H1 (cell line): ENCODE measurements around the gene LRP5. TPM values are rescaled to one million over a fixed set of nuclear protein-coding genes. Genes with fewer than 3 reads are reported as not detected.

Experiments
- CTCF ChIA-PET: fragments of 300-600 bp; sonication (Branson Sonifier 250); formaldehyde crosslinking; loops from one replicate; lab custom pipeline; 2021; ENCODE audit not compliant: partially characterized antibody; lab: Charles Lee
- POLR2A ChIA-PET: fragments of 300-600 bp; sonication (Branson Sonifier 250); formaldehyde crosslinking; loops from one replicate; lab custom pipeline; 2021; ENCODE audit warnings: inconsistent platforms; ENCODE audit not compliant: partially characterized antibody; lab: Charles Lee
- DNase-seq, 2 experiments: peaks; one replicate each; pipeline versions ENCODE4 v3.0.0 to v3.0.0-alpha.2; 2010 to 2022; ENCODE audit warnings: low spot score in 2 of 2, low read depth in 1 of 2, mixed read lengths in 1 of 2
- FAIRE-seq: peaks from 2 replicates; lab custom pipeline; 2011; peaks lifted over from hg19 to GRCh38; lab: Jason Lieb, UNC
- H2AFZ ChIP-seq: 2 replicates; pipeline ENCODE4 v1.8.1; 2012; ENCODE audit warnings: low read length, inconsistent platforms
- H2AK5ac ChIP-seq: 2 replicates; pipeline ENCODE4 v1.6.1; 2013; ENCODE audit warnings: low read depth, low read length
- H2BK120ac ChIP-seq: replicated peaks from 2 replicates; pipeline ENCODE3; 2013; ENCODE audit warnings: low read depth, low read length, inconsistent platforms
- H2BK12ac ChIP-seq: 2 replicates; pipeline ENCODE4 v1.6.1; 2013; ENCODE audit warnings: low read depth, low read length
- H2BK15ac ChIP-seq: 2 replicates; pipeline ENCODE4 v1.6.1; 2013; ENCODE audit warnings: low read length
- H2BK20ac ChIP-seq: 2 replicates; pipeline ENCODE4 v1.6.1; 2013; ENCODE audit warnings: low read length
- H2BK5ac ChIP-seq: 2 replicates; pipeline ENCODE4 v1.6.1; 2013; ENCODE audit warnings: low read depth, low read length
- H3K14ac ChIP-seq: 2 replicates; pipeline ENCODE4 v1.6.1; 2013; ENCODE audit warnings: inconsistent platforms; ENCODE audit not compliant: insufficient read length
- H3K18ac ChIP-seq: 2 replicates; pipeline ENCODE4 v1.6.1; 2013; ENCODE audit warnings: low read length; ENCODE audit errors: extremely low read depth
- H3K23ac ChIP-seq: 2 replicates; pipeline ENCODE4 v1.6.1; 2013; ENCODE audit warnings: inconsistent platforms; ENCODE audit not compliant: insufficient read length
- H3K23me2 ChIP-seq: 2 replicates; pipeline ENCODE4 v1.6.1; 2013; ENCODE audit warnings: low read depth, low read length
- H3K27ac ChIP-seq: 2 replicates; pipeline ENCODE4 v1.6.1; 2011; ENCODE audit warnings: low read depth, low read length, inconsistent platforms
- H3K27me3 ChIP-seq, 4 experiments: replicated peaks in 1 of 4; 1 replicate in 1 of 4; 2 replicates in 3 of 4; pipeline versions ENCODE4 v1.6.1 to v1.8.1; 2011 to 2013; ENCODE audit warnings: low read length in 3 of 4, mild to moderate bottlenecking in 3 of 4, inconsistent platforms in 2 of 4, mixed read lengths in 2 of 4, moderate library complexity in 1 of 4; ENCODE audit not compliant: control insufficient read depth in 3 of 4, insufficient read depth in 3 of 4; ENCODE audit errors: extremely low read depth in 1 of 4
- H3K36me3 ChIP-seq, 4 experiments: 2 replicates each; pipeline versions ENCODE4 v1.6.1 to v1.8.1; 2011 to 2013; ENCODE audit warnings: mild to moderate bottlenecking in 4 of 4, low read length in 3 of 4, moderate library complexity in 2 of 4, control low read depth in 1 of 4, inconsistent platforms in 1 of 4; ENCODE audit not compliant: insufficient read depth in 4 of 4, control insufficient read depth in 2 of 4
- H3K4ac ChIP-seq: replicated peaks from 2 replicates; pipeline ENCODE3; 2013; ENCODE audit warnings: low read length, low read depth, mixed read lengths, inconsistent platforms; ENCODE audit not compliant: insufficient read length
- H3K4me1 ChIP-seq, 4 experiments: replicated peaks in 1 of 4; 1 replicate in 1 of 4; 2 replicates in 3 of 4; pipeline versions ENCODE4 v1.6.1 to v1.8.1; 2011 to 2013; ENCODE audit warnings: low read length in 3 of 4, inconsistent platforms in 2 of 4, mixed read lengths in 1 of 4; ENCODE audit not compliant: insufficient read depth in 4 of 4, control insufficient read depth in 3 of 4
- H3K4me2 ChIP-seq, 2 experiments: 2 replicates each; pipeline versions ENCODE4 v1.6.1 to v1.8.1; 2011 to 2013; ENCODE audit warnings: low read depth in 2 of 2, low read length in 2 of 2, control low read depth in 1 of 2, inconsistent platforms in 1 of 2, mild to moderate bottlenecking in 1 of 2; ENCODE audit not compliant: insufficient read depth in 1 of 2
- H3K4me3 ChIP-seq, 4 experiments: fragments of 200-600, 300-600 bp in 1 of 4; sonication (generic), shearing (Covaris generic), sonication (Bioruptor Twin) in 1 of 4; 2 replicates each; pipeline versions ENCODE4 v1.5.1 to v1.8.1; 2011 to 2016; ENCODE audit warnings: low read length in 4 of 4, low read depth in 3 of 4, control low read depth in 2 of 4, inconsistent platforms in 2 of 4, mild to moderate bottlenecking in 2 of 4, mixed read lengths in 1 of 4, moderate library complexity in 1 of 4; ENCODE audit not compliant: insufficient read depth in 2 of 4; ENCODE audit errors: extremely low read depth in 1 of 4
- H3K56ac ChIP-seq: replicated peaks from 2 replicates; pipeline ENCODE3; 2013; ENCODE audit warnings: low read depth, mild to moderate bottlenecking, mixed read lengths, low read length, inconsistent platforms; ENCODE audit not compliant: insufficient read length
- H3K79me1 ChIP-seq: 2 replicates; pipeline ENCODE4 v1.6.1; 2013; ENCODE audit warnings: low read depth, low read length, control low read depth
- H3K79me2 ChIP-seq, 2 experiments: 2 replicates each; pipeline versions ENCODE4 v1.6.1 to v1.8.1; 2012 to 2013; ENCODE audit warnings: low read length in 2 of 2, mild to moderate bottlenecking in 2 of 2, inconsistent platforms in 1 of 2; ENCODE audit not compliant: insufficient read depth in 2 of 2, control insufficient read depth in 1 of 2
- H3K9ac ChIP-seq, 4 experiments: replicated peaks in 1 of 4; 1 replicate in 1 of 4; 2 replicates in 3 of 4; pipeline versions ENCODE4 v1.6.1 to v1.8.1; 2011 to 2013; ENCODE audit warnings: low read depth in 3 of 4, low read length in 3 of 4, control low read depth in 2 of 4, mild to moderate bottlenecking in 2 of 4, moderate library complexity in 2 of 4, inconsistent platforms in 1 of 4; ENCODE audit errors: extremely low read depth in 1 of 4
- H3K9me3 ChIP-seq, 2 experiments: 2 replicates each; pipeline versions ENCODE4 v1.6.1 to v1.8.1; 2012 to 2013; ENCODE audit warnings: mild to moderate bottlenecking in 2 of 2, moderate library complexity in 2 of 2, control low read depth in 1 of 2, inconsistent platforms in 1 of 2, low read depth in 1 of 2, low read length in 1 of 2, mixed read lengths in 1 of 2; ENCODE audit not compliant: insufficient read depth in 2 of 2
- H4K20me1 ChIP-seq, 2 experiments: replicated peaks in 1 of 2; 2 replicates each; pipeline versions ENCODE3 to v1.8.1; 2011 to 2013; ENCODE audit warnings: inconsistent platforms in 2 of 2, low read length in 2 of 2, mild to moderate bottlenecking in 1 of 2; ENCODE audit not compliant: insufficient read depth in 2 of 2, control insufficient read depth in 1 of 2
- H4K5ac ChIP-seq: 2 replicates; pipeline ENCODE4 v1.6.1; 2013; ENCODE audit warnings: low read length, low read depth, mixed read lengths, inconsistent platforms; ENCODE audit not compliant: insufficient read length
- H4K8ac ChIP-seq: 2 replicates; pipeline ENCODE4 v1.8.0; 2013; ENCODE audit warnings: mild to moderate bottlenecking, moderate library complexity, low read length, inconsistent platforms; ENCODE audit not compliant: insufficient read depth; ENCODE audit errors: extremely low read depth
- H4K91ac ChIP-seq: replicated peaks from 2 replicates; pipeline ENCODE3; 2013; ENCODE audit warnings: low read length, mixed read lengths, inconsistent platforms; ENCODE audit not compliant: insufficient read length
- BACH1 ChIP-seq: IDR thresholded peaks from 2 replicates; pipeline ENCODE4 v1.6.1; 2012; ENCODE audit warnings: low read length, improper control_type of control experiment
- KDM1A ChIP-seq: fragments of 200-600, 300-600 bp; sonication (generic); IDR thresholded peaks from 2 replicates; pipeline ENCODE4 v1.7.1; 2016; ENCODE audit warnings: mild to moderate bottlenecking, low read length, borderline replicate concordance
- SRF ChIP-seq: IDR thresholded peaks from 2 replicates; pipeline ENCODE4 v1.6.1; 2011; ENCODE audit warnings: mild to moderate bottlenecking, low read depth, low read length, moderate library complexity
- WGBS, 2 experiments: shearing (Covaris generic) in 1 of 2; methylation state at CpG; one replicate each; pipeline versions ENCODE4 v1.1.6 to v1.1.7; 2013 to 2015; ENCODE audit warnings: low lambda C conversion rate in 2 of 2, mixed read lengths in 2 of 2, inconsistent platforms in 1 of 2, low coverage in 1 of 2, missing lambda C conversion rate in 1 of 2; ENCODE audit not compliant: insufficient replicate concordance in 2 of 2, insufficient coverage in 1 of 2, insufficient read length in 1 of 2; ENCODE audit errors: extremely low coverage in 1 of 2, missing lambda C conversion rate in 1 of 2; 5-methylcytosine and 5-hydroxymethylcytosine counted together
- polyA plus RNA-seq, 7 experiments: library from polyadenylated mRNA; depleted of rRNA in 3 of 7; stranded (reverse) in 5 of 7; unstranded in 2 of 7; fragments of >200 nt in 5 of 7; fragments of 200-250 nt in 2 of 7; gene quantifications; 1 replicate in 5 of 7; 2 replicates in 1 of 7; 4 replicates in 1 of 7; pipeline versions ENCODE4 v1.2.1 to v1.2.3, GENCODE V29; 2011 to 2013; ENCODE audit warnings: missing spikeins in 2 of 7, mixed read lengths in 2 of 7
- total RNA-seq: library from RNA; stranded (reverse); fragmentation: NEBNext Ultra II Directional; extraction: Animal tissue kit (Norgen Biotek cat#: 25700); gene quantifications from 2 replicates; pipeline ENCODE4 v1.2.1, GENCODE V29; 2021
- TF ChIP-seq, protein P1 (sequence below): IDR thresholded peaks from 2 replicates; pipeline ENCODE4 v1.6.1; 2011; ENCODE audit warnings: low read length, improper control_type of control experiment

LRP5 gene
- total and polyA plus RNA-seq, 2 of the 8 experiments (the other 6 are each of a cell fraction or from before 2014, with no cell fraction given): 19.0 to 38.9 TPM

DNA sequence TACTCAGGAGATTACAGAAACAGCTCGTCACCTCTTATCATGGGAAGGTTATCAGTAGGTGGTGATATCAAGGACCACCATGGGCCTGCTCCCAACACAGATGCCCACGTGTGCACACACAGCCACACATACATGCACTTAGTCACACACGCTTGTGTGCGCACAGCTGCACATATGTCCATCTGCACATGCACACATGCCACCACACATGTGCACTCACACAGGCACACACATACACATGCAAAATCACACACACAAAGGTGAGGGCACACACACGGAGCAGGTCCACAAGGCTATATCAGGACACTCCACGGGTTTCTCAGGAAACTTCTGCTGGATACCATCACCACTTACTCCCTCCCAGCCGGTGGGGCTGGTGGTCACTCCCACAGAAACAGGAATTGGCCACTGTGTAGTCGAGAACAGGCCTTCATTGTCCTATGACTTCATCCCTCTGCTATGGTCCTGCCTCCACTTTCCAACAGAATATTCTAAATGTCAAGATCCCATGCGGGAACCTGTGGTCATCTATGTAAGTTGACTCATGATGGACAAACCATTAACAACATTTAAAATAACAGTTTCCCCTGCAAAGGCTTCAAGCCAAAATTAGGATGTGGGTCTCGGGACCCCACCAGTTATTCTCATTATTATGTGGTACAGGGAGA is 42.8 kb upstream of the LRP5 start:
- no peak overlapping the region; the same call in 1 of the 2 replicates for H2AK5ac ChIP-seq
- no peaks in the 10 kb centered on the region for H3K27me3 ChIP-seq
- FAIRE-seq (no peak), DNase-seq (no peak)
- POLR2A ChIA-PET: interaction anchor here (1.4 to 3.4 kb wide), 2 partner anchors 9 to 29 kb away, joined by 3 to 22 read pairs; no protein-coding TSS in a partner anchor
- peaks cover 4 to 10% of the 10 kb centered on the region in 2 experiments for H4K20me1 ChIP-seq
- peaks cover 0 to 5% (median 1%) of the 10 kb centered on the region in 4 experiments; a peak in 4 of 7 replicates for H3K4me1 ChIP-seq
- no peak overlapping the region for H2BK5ac ChIP-seq
- H2BK12ac ChIP-seq: no peak overlapping the region
- H3K4me3 ChIP-seq: no peak overlapping the region
- H3K18ac ChIP-seq: no peak overlapping the region
- CTCF ChIA-PET: interaction anchor here (1.4 to 5.2 kb wide), 4 partner anchors 12 to 63 kb away, joined by 4 to 24 read pairs (median 15); no protein-coding TSS in a partner anchor
- 85% methylated on average over 10 of the region's 10 CpGs; no CpG with 5 or more reads in 1 of the 2 experiments for WGBS, 2 experiments
- peaks cover 5% of the 10 kb centered on the region; the same call in 1 of the 2 replicates for H3K23me2 ChIP-seq
- H3K9me3 ChIP-seq: no peaks in the 10 kb centered on the region
- no peak for TF ChIP-seq SRF
- TF ChIP-seq, protein P1, sequence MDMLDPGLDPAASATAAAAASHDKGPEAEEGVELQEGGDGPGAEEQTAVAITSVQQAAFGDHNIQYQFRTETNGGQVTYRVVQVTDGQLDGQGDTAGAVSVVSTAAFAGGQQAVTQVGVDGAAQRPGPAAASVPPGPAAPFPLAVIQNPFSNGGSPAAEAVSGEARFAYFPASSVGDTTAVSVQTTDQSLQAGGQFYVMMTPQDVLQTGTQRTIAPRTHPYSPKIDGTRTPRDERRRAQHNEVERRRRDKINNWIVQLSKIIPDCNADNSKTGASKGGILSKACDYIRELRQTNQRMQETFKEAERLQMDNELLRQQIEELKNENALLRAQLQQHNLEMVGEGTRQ: no peak
- TF ChIP-seq KDM1A: no peak
- no peak for TF ChIP-seq BACH1
- H2BK20ac ChIP-seq: no peak overlapping the region
- H2AFZ ChIP-seq: no peak overlapping the region
- H4K5ac ChIP-seq: no peak overlapping the region
- H3K23ac ChIP-seq: no peak overlapping the region
- H4K8ac ChIP-seq: no peak overlapping the region; the same call in 1 of the 2 replicates
- H3K4ac ChIP-seq: no peak overlapping the region
- H3K14ac ChIP-seq: no peak overlapping the region
- no peak overlapping the region for H3K4me2 ChIP-seq
- H3K79me2 ChIP-seq: peaks cover 0 to 21% of the 10 kb centered on the region in 2 experiments; a peak in 3 of 4 replicates
- no peak overlapping the region for H3K56ac ChIP-seq
- H2BK120ac ChIP-seq: no peak overlapping the region
- no peak overlapping the region for H2BK15ac ChIP-seq
- H3K9ac ChIP-seq: peak overlapping the region in 1 of 4 experiments; percentile 54; a peak in 2 of 7 replicates
- peaks cover 14 to 22% (median 20%) of the 10 kb centered on the region in 4 experiments for H3K36me3 ChIP-seq
- H3K79me1 ChIP-seq: peaks cover 12% of the 10 kb centered on the region
- no peak overlapping the region for H3K27ac ChIP-seq
- H4K91ac ChIP-seq: peak overlapping the region; percentile 48
